OCI-LY3 (cell line): ENCODE results near the gene ATIC.

Experiments used
- H2AFZ ChIP-seq: fragments of 200-600, 300-600 bp; shearing (Covaris generic); 2 replicates; pipeline ENCODE4 v1.6.0; 2014; ENCODE audit warnings: antibody characterized with exemption, low read depth, low read length
- H3K27ac ChIP-seq: fragments of 200-600, 300-600 bp; sonication (generic); 2 replicates; pipeline ENCODE4 v1.5.1; 2014; ENCODE audit warnings: mild to moderate bottlenecking, low read length, moderate library complexity, mixed read lengths
- H3K27me3 ChIP-seq: fragments of 200-600, 300-600 bp; sonication (generic); 2 replicates; pipeline ENCODE4 v1.6.1; 2014; ENCODE audit warnings: low read depth, low read length, mixed read lengths
- H3K36me3 ChIP-seq: fragments of 200-600, 300-600 bp; sonication (generic); replicated peaks from 2 replicates; pipeline ENCODE3; 2014; ENCODE audit warnings: low read depth, low read length, mixed read lengths
- H3K4me1 ChIP-seq: fragments of 300-600, 200-600 bp; sonication (generic); 2 replicates; pipeline ENCODE4 v1.6.1; 2014; ENCODE audit warnings: low read length, mixed read lengths
- H3K4me2 ChIP-seq: fragments of 200-600, 300-600 bp; sonication (generic); 2 replicates; pipeline ENCODE4 v1.6.1; 2014; ENCODE audit warnings: low read length, mixed read lengths
- H3K4me3 ChIP-seq: fragments of 300-600, 200-600 bp; sonication (generic); 2 replicates; pipeline ENCODE4 v1.5.1; 2014; ENCODE audit warnings: antibody characterized with exemption, mild to moderate bottlenecking, low read length, moderate library complexity
- H3K79me2 ChIP-seq: fragments of 300-600, 200-600 bp; shearing (Covaris generic); 2 replicates; pipeline ENCODE4 v1.6.1; 2014; ENCODE audit warnings: mild to moderate bottlenecking, low read length, mixed read lengths
- H3K9ac ChIP-seq: fragments of 300-600, 200-600 bp; shearing (Covaris generic); 2 replicates; pipeline ENCODE4 v1.6.0; 2014; ENCODE audit warnings: mild to moderate bottlenecking, low read length, moderate library complexity
- H3K9me3 ChIP-seq: fragments of 200-600, 300-600 bp; shearing (Covaris generic); 2 replicates; pipeline ENCODE4 v1.6.1; 2014; ENCODE audit warnings: low read length, mixed read lengths; ENCODE audit not compliant: insufficient read depth
- H4K20me1 ChIP-seq: fragments of 200-600, 300-600 bp; sonication (generic); 2 replicates; pipeline ENCODE4 v1.6.1; 2016; ENCODE audit warnings: low read length, mixed read lengths; ENCODE audit not compliant: insufficient read depth
- CTCF ChIP-seq: fragments of 200-600, 300-600 bp; sonication (generic); IDR thresholded peaks from 2 replicates; pipeline ENCODE4 v1.5.1; 2014; ENCODE audit warnings: antibody characterized with exemption, low read length, low read depth
- EZH2phosphoT487 ChIP-seq: fragments of 200-600 bp; shearing (Covaris generic); IDR thresholded peaks from 2 replicates; pipeline ENCODE4 v1.6.1; 2018; ENCODE audit warnings: antibody characterized with exemption, mixed run types, low read depth

The ATIC gene

GRCh38 chr2:215338883-215339679 is 27.2 kb downstream of the ATIC start:
- Histone ChIP-seq H3K27me3 (no peaks in the 10 kb centered on the region), H3K4me3 (no peak overlapping the region), H4K20me1 (no peaks in the 10 kb centered on the region), H3K4me1 (no peaks in the 10 kb centered on the region), H3K36me3 (peaks cover 41% of the 10 kb centered on the region), H3K27ac (no peak overlapping the region), H3K79me2 (peaks cover 41% of the 10 kb centered on the region), H3K4me2 (no peak overlapping the region), H3K9me3 (no peaks in the 10 kb centered on the region), H2AFZ (no peak overlapping the region), H3K9ac (no peak overlapping the region)
- TF ChIP-seq CTCF (no peak), EZH2phosphoT487 (no peak)

GRCh38 chr2:215347878-215348277 is 36.0 kb downstream of the ATIC start:
- no peaks in the 10 kb centered on the region for H4K20me1 ChIP-seq
- H3K36me3 ChIP-seq: peaks cover 58% of the 10 kb centered on the region

GRCh38 chr2:215352602-215353001 is 40.7 kb downstream of the ATIC start:
- no peak overlapping the region for H3K4me3 ChIP-seq
- H3K9me3 ChIP-seq: no peaks in the 10 kb centered on the region
- H3K79me2 ChIP-seq: no peaks in the 10 kb centered on the region
- H3K27ac ChIP-seq: no peak overlapping the region
- no peak overlapping the region for H3K4me2 ChIP-seq
- H2AFZ ChIP-seq: no peak overlapping the region
- peaks cover 33% of the 10 kb centered on the region for H3K36me3 ChIP-seq
- H4K20me1 ChIP-seq: no peaks in the 10 kb centered on the region
- H3K4me1 ChIP-seq: no peaks in the 10 kb centered on the region
- no peak for TF ChIP-seq EZH2phosphoT487
- TF ChIP-seq CTCF: no peak
- H3K9ac ChIP-seq: no peak overlapping the region
- no peaks in the 10 kb centered on the region for H3K27me3 ChIP-seq

More at GRCh38 chr2:215347878-215348277, 36.0 kb downstream of the ATIC start:
- H3K27me3 ChIP-seq: no peaks in the 10 kb centered on the region
- H2AFZ ChIP-seq: no peak overlapping the region
- no peak overlapping the region for H3K4me3 ChIP-seq
- H3K4me1 ChIP-seq: no peaks in the 10 kb centered on the region
- H3K9me3 ChIP-seq: no peaks in the 10 kb centered on the region
- TF ChIP-seq EZH2phosphoT487: no peak
- no peak for TF ChIP-seq CTCF
- H3K79me2 ChIP-seq: peaks cover 2% of the 10 kb centered on the region
- no peak overlapping the region for H3K4me2 ChIP-seq
- no peak overlapping the region for H3K27ac ChIP-seq
- H3K9ac ChIP-seq: no peak overlapping the region

GRCh38 chr2:215354771-215355695 is 43.2 kb downstream of the ATIC start:
- no peak overlapping the region for H3K9ac ChIP-seq
- no peaks in the 10 kb centered on the region for H3K4me1 ChIP-seq
- no peak overlapping the region for H3K27ac ChIP-seq
- H3K4me2 ChIP-seq: no peak overlapping the region
- H4K20me1 ChIP-seq: no peaks in the 10 kb centered on the region
- H3K4me3 ChIP-seq: no peak overlapping the region
- H3K36me3 ChIP-seq: peaks cover 17% of the 10 kb centered on the region
- H3K79me2 ChIP-seq: no peaks in the 10 kb centered on the region
- no peaks in the 10 kb centered on the region for H3K9me3 ChIP-seq
- no peaks in the 10 kb centered on the region for H3K27me3 ChIP-seq
- H2AFZ ChIP-seq: no peak overlapping the region
- TF ChIP-seq EZH2phosphoT487: no peak
- no peak for TF ChIP-seq CTCF
